D341Med (cell line): Measurements from ENCODE around the gene CES4A.
"Not testable (repeated sequence)": the region's sequence is repeated elsewhere in the genome, so short reads cannot be mapped to it uniquely, and the experiment has no call there.

Experiments
- DNase-seq: peaks from one replicate; pipeline ENCODE4 v3.0.0; 2012; ENCODE audit warnings: low spot score

CES4A gene

GRCh38 chr16:66991545-66992077 lies 3.2 kb downstream of the CES4A start:
- DNase-seq: no peak

GRCh38 chr16:66993558-66993957 lies 5.2 kb downstream of the CES4A start:
- not testable (repeated sequence) for DNase-seq

GRCh38 chr16:66996324-66996982 lies 8.1 kb downstream of the CES4A start:
- DNase-seq: no peak

- no peak for DNase-seq
These were observed 8.6 kb downstream of the CES4A start for GRCh38 chr16:66996983-66997358.

GRCh38 chr16:67000384-67001351 lies 12.3 kb downstream of the CES4A start:
- peak; percentile 90 for DNase-seq

- no peak for DNase-seq
These were observed 13.3 kb downstream of the CES4A start for GRCh38 chr16:67001726-67002125.

- DNase-seq: peak; percentile 9
These were observed 18.7 kb downstream of the CES4A start for GRCh38 chr16:67006930-67007658.

GRCh38 chr16:67009158-67009557 lies 20.8 kb downstream of the CES4A start:
- peak; percentile 12 for DNase-seq

GRCh38 chr16:67011274-67011673 lies 22.9 kb downstream of the CES4A start:
- DNase-seq: peak; percentile 10

GRCh38 chr16:67013233-67013822 lies 24.9 kb downstream of the CES4A start:
- DNase-seq: peak; percentile 53

GRCh38 chr16:67013823-67014633 lies 25.6 kb downstream of the CES4A start:
- peak; percentile 88 for DNase-seq

GRCh38 chr16:67014634-67015312 lies 26.4 kb downstream of the CES4A start:
- peak; percentile 12 for DNase-seq

- DNase-seq: peak; percentile 31
These were observed 26.9 kb downstream of the CES4A start for GRCh38 chr16:67015313-67015731.

GRCh38 chr16:67016143-67016542 lies 27.8 kb downstream of the CES4A start:
- no peak for DNase-seq

- DNase-seq: no peak
These were observed 28.5 kb downstream of the CES4A start for GRCh38 chr16:67016681-67017420.

- DNase-seq: no peak
These were observed 29.0 kb downstream of the CES4A start for GRCh38 chr16:67017421-67017750.

- DNase-seq: peak; percentile 84
These were observed 29.6 kb downstream of the CES4A start for GRCh38 chr16:67017810-67018488.

GRCh38 chr16:67019171-67019570 lies 30.8 kb downstream of the CES4A start:
- no peak for DNase-seq

- no peak for DNase-seq
These were observed 32.9 kb downstream of the CES4A start for GRCh38 chr16:67021321-67021720.
